ENCODE data around the gene CD200R1.

Gene CD200R1

GRCh38 chr3:112888381-112889085 is 86.4 kb downstream of the CD200R1 start:
- DNase-seq (ENCODE audit: low spot score): no peak

GRCh38 chr3:112884678-112885290 is 90.1 kb downstream of the CD200R1 start:
- DNase-seq (ENCODE audit: low spot score): no peak

- no peak for DNase-seq (ENCODE audit: low spot score)
Observed at GRCh38 chr3:112881891-112882290, 93.0 kb downstream of the CD200R1 start.

GRCh38 chr3:112875561-112875960 is 99.3 kb downstream of the CD200R1 start:
- no peak for DNase-seq (ENCODE audit: low spot score)

- no peak for DNase-seq (ENCODE audit: low spot score)
Observed at GRCh38 chr3:112874725-112875124, 100.2 kb downstream of the CD200R1 start.

- no peak for DNase-seq (ENCODE audit: low spot score)
Observed at GRCh38 chr3:112873632-112874031, 101.3 kb downstream of the CD200R1 start.

GRCh38 chr3:112871735-112872134 is 103.2 kb downstream of the CD200R1 start:
- no peak for DNase-seq (ENCODE audit: low spot score)

All from cerebellar cortex (tissue), 1 donor.